Esophagus muscularis mucosa (tissue), 4 donors: Measurements from ENCODE around the gene CHMP2A. TPM values are rescaled to one million over a fixed set of nuclear protein-coding genes. Genes with fewer than 3 reads are reported as not detected.
A peak's percentile ranks its signal among the peaks of the same experiment; 100 is the strongest.

Source experiments
- DNase-seq: peaks from one replicate; pipeline ENCODE4 v3.0.0-alpha.2; 2017; ENCODE audit errors: extremely low spot score
- H3K27ac ChIP-seq, 4 donors: fragments of 200-600 bp; sonication (generic); replicated peaks in 1 of 4; 1 replicate in 3 of 4; 2 replicates in 1 of 4; pipeline ENCODE4 v1.5.1; 2016 to 2019; ENCODE audit warnings: mild to moderate bottlenecking in 1 of 4
- H3K27me3 ChIP-seq, 4 donors: fragments of 200-600 bp; sonication (generic); one replicate each; pipeline versions ENCODE4 v1.5.1 to v1.6.0; 2016 to 2019
- H3K36me3 ChIP-seq, 4 donors: fragments of 200-600 bp; sonication (generic); one replicate each; pipeline ENCODE4 v1.5.1; 2016 to 2019
- H3K4me1 ChIP-seq, 4 donors: fragments of 200-600 bp; sonication (generic); one replicate each; pipeline ENCODE4 v1.5.1; 2016 to 2019
- H3K4me3 ChIP-seq, 4 donors: fragments of 200-600 bp; sonication (generic); 1 replicate in 2 of 4; 2 replicates in 2 of 4; pipeline ENCODE4 v1.5.1; 2016 to 2019; ENCODE audit warnings: mild to moderate bottlenecking in 4 of 4, moderate library complexity in 1 of 4
- H3K9me3 ChIP-seq, 4 donors: fragments of 200-600 bp; sonication (generic); 1 replicate in 3 of 4; 2 replicates in 1 of 4; pipeline ENCODE4 v1.5.1; 2016 to 2019
- EP300 ChIP-seq: sonication (generic); formaldehyde crosslinking; IDR thresholded peaks from one replicate; pipeline ENCODE4 v1.6.1; 2017; ENCODE audit warnings: antibody characterized with exemption
- POLR2A ChIP-seq: fragments of 450-650 bp; IDR thresholded peaks from one replicate; pipeline ENCODE4 v1.6.1; 2017; ENCODE audit warnings: antibody characterized with exemption, moderate library complexity, mild to moderate bottlenecking, low read depth
- POLR2AphosphoS5 ChIP-seq, 2 donors: sonication (generic); formaldehyde crosslinking; IDR thresholded peaks; one replicate each; pipeline ENCODE4 v1.6.1; 2017; ENCODE audit warnings: antibody characterized with exemption in 2 of 2
- WGBS: methylation state at CpG from one replicate; pipeline ENCODE4 v1.1.5; 2018; 5-methylcytosine and 5-hydroxymethylcytosine counted together
- intact Hi-C: fragments of 100-400 bp; cut with DNase I; formaldehyde crosslinking; loops from one replicate; pipeline ENCODE4 v1.15.1; 2023
- total RNA-seq, 4 donors: library from RNA; depleted of rRNA; stranded (reverse); fragments of >200 nt; gene quantifications; one replicate each; pipeline versions ENCODE4 v1.1.0 to v1.2.1, GENCODE V29; 2016
- TF ChIP-seq, protein P1 (sequence below), 3 experiments: fragments of 200-600 bp in 2 of 3; fragments of 450-650 bp in 1 of 3; sonication (generic) in 2 of 3; IDR thresholded peaks; one replicate each; pipeline ENCODE4 v1.5.1; 2017 to 2019; ENCODE audit warnings: antibody characterized with exemption in 3 of 3, mild to moderate bottlenecking in 2 of 3, moderate library complexity in 1 of 3

CHMP2A gene
- total RNA-seq, 4 donors from 2014 or later: 124 to 145 (median 141) TPM

DNA sequence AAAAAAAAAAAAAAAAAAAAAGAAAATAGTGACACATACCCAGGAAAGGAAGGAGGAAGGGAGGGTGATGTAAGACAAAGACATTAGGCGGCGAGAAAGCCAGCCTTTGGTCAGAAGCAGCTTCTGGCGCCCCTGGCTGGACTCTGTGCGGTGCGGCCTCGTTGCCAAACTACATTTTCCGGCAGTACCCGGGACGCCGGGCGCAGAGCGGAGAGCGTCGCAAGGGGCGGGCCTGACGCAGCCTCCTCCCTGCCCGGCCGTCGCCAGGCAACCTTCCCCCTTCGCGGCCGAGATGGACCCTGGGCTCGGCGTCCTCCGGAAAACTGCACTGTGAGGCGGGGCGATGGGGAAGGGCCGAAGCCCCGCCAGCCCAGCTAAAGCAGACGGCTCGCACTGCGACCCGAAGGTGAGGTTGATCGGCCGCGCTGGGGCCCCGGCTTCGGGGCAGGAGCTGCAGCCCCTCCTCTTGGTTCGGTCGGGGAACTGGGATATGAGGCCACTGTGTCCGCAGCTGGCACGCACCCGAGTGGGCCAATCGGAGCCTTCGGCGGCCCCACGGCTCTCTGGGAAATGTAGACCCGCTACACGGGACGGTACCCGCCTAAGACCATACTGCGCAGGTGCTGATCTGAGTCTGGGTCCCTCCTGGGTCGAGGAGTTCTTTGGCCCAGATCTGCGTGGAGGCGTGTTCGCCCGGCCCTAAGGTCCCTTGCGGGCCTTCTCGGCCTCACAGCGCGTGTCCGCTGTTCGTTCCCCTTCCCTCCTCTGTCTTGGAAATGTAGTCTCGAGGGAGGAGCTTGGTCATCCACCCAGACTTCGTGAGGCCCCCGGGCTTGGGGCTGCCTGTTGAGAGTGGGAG is 20.5 kb upstream of the CHMP2A start:
- TF ChIP-seq, protein P1, sequence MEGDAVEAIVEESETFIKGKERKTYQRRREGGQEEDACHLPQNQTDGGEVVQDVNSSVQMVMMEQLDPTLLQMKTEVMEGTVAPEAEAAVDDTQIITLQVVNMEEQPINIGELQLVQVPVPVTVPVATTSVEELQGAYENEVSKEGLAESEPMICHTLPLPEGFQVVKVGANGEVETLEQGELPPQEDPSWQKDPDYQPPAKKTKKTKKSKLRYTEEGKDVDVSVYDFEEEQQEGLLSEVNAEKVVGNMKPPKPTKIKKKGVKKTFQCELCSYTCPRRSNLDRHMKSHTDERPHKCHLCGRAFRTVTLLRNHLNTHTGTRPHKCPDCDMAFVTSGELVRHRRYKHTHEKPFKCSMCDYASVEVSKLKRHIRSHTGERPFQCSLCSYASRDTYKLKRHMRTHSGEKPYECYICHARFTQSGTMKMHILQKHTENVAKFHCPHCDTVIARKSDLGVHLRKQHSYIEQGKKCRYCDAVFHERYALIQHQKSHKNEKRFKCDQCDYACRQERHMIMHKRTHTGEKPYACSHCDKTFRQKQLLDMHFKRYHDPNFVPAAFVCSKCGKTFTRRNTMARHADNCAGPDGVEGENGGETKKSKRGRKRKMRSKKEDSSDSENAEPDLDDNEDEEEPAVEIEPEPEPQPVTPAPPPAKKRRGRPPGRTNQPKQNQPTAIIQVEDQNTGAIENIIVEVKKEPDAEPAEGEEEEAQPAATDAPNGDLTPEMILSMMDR (IDR thresholded peaks at IDR 0.05): peak in 1 of 3 experiments; percentile 24
- peak; percentile 84 to 89 for TF ChIP-seq POLR2AphosphoS5 (IDR thresholded peaks at IDR 0.05)
- no peak for TF ChIP-seq EP300
- peak; percentile 53 for TF ChIP-seq POLR2A
- DNase-seq: peak; percentile 97
- peaks cover 0 to 21% (median 10%) of the 10 kb centered on the region in 4 donors for H3K36me3 ChIP-seq
- peak overlapping the region; percentile 82 to 90 (median 84) for H3K4me3 ChIP-seq
- peaks cover 26 to 70% (median 51%) of the 10 kb centered on the region in 4 donors for H3K4me1 ChIP-seq
- H3K27ac ChIP-seq: peak overlapping the region; percentile 91 to 99 (median 96)
- no peaks in the 10 kb centered on the region for H3K9me3 ChIP-seq
- no peaks in the 10 kb centered on the region for H3K27me3 ChIP-seq
- intact Hi-C loops: no loop called here
- WGBS: 0% methylated on average over 29 of the region's 66 CpGs

DNA sequence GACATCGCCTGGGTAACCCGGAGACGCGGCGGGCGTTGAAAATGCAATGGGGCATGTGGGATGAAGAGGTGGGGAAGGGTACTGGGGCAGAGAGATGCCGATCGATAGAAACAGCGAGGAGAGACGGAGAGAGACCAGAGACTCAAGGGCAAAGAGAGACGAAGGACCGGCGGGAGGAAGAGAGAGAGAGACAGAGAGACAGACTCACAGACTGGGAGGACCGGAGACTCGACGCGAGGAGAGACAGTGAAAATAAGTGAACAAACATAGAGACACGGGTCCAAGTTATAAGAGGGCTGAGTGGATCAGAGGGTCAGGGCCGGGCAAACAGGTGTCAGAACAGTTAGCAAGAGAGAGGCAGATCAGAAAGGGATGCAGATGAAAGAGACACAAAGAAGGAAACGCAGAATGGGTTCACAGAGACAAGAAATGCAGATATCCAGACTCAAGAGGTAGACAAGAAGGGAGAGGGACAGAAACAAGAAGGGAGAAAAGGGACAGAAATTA is 18.8 kb upstream of the CHMP2A start:
- Histone ChIP-seq H3K27me3 (no peaks in the 10 kb centered on the region), H3K4me1 (peaks cover 26 to 60% (median 50%) of the 10 kb centered on the region in 4 donors), H3K27ac (peak overlapping the region; percentile 91 to 99 (median 96)), H3K36me3 (peaks cover 0 to 38% (median 23%) of the 10 kb centered on the region in 4 donors), H3K9me3 (no peaks in the 10 kb centered on the region), H3K4me3 (peak overlapping the region; percentile 64 to 87 (median 67))
- intact Hi-C loops: no loop called here
- TF ChIP-seq POLR2A: no peak
- TF ChIP-seq EP300: no peak
- no peak for TF ChIP-seq POLR2AphosphoS5 (IDR thresholded peaks at IDR 0.05)
- TF ChIP-seq, protein P1 (IDR thresholded peaks at IDR 0.05): no peak
- DNase-seq: no peak
- WGBS: under 1% methylated on average over 20 of the region's 20 CpGs

DNA sequence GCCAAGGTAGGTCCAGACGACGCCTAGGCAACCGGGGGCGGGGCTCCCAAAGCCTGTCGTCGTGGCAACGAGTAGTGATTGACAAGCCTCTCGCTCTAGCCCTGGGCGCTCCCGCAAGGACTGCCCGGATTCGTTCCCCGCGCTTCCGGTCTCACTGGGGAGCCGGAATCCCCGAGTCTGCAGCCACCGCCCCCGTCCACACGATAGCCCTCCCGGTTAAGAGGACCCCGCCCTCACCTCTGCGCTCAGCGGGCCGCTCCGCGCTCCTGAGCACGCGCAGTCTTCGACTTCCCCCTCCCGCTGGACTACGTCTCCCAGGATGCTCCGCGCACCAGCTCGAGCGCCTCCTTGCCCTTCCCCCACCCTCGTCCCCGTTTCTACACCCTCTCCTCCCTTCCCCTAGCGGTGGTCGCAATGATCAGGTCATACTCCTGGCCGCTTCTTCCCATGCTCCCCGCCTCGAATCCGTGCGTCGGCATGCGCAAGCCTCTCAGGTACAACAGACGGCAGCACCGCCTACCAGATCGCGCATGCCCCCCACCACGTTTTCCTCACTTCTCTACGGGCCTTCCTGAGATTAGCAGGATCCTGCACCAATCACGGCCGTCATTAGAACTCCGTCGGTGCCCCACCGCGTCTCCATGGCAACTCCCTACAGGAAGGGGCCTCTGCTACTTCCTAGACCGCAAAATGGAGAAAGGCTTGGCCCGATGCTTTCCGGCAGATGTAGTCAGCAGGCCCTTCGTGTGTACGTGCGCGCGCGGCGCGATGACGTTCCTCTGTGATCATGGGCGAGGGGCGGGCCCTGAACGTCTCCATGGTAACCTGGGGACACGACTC is 18.1 kb upstream of the CHMP2A start, which contains the start of gene MZF1:
MZF1 (minus strand) TSS at position 518 of the 840 bp plus-strand sequence. CDS start 1,946 bp downstream, outside the sequence.
- intact Hi-C loops: no loop called here
- WGBS: 0% methylated on average over 58 of the region's 75 CpGs
- Histone ChIP-seq H3K4me1 (peaks cover 26 to 53% (median 45%) of the 10 kb centered on the region in 4 donors), H3K36me3 (peaks cover 0 to 32% (median 25%) of the 10 kb centered on the region in 4 donors), H3K9me3 (no peaks in the 10 kb centered on the region), H3K27me3 (no peaks in the 10 kb centered on the region), H3K4me3 (peak within 1 kb of the TSS; percentile 64 to 87 (median 67)), H3K27ac (peak within 1 kb of the TSS; percentile 91 to 99 (median 96))
- TF ChIP-seq POLR2AphosphoS5 (IDR thresholded peaks at IDR 0.05) (peak; percentile 78 to 92), EP300 (no peak), POLR2A (peak; percentile 33)
- TF ChIP-seq, protein P1 (IDR thresholded peaks at IDR 0.05): peak in 2 of 3 experiments; percentile 17 to 20
- peak; percentile 100 for DNase-seq

DNA sequence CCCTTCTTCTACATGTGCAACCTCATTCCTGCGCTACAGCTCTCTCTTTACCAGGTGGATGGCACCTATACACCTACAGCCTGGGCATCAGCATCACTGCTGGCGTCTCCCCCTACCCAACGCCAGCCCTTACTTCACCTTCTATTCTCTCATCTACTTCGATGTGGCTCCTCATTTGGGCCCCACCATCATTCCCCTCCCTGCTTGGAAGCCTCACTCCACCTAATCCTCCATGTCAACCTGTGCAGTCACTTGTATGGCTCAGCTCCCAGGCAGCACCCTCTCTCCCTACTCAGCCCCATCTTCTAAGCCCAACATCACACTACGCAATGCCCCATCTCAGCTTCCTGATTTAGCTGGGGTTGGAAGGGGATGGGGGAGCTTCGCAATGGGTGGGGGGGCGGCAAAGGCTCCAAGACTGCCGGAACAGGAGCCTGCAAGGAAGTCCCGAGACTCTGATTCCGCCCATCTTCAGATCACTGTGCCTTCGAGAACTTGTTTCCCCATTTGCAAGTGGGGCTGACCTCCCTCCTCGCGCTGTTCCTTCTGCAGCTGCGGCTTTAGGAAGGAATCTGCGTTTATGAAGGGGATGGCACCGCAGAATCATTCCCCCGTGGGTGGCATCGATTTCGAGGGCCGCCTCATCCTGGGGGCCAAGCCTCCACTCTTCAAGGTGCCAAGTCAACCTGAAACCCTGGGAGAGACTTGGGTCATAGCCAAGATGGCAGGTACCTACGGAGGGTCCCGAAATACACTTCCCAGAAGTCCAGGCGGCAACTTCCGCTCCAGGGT is 17.3 kb upstream of the CHMP2A start:
- peaks cover 0 to 35% (median 27%) of the 10 kb centered on the region in 4 donors for H3K36me3 ChIP-seq
- H3K27ac ChIP-seq: peak overlapping the region; percentile 91 to 99 (median 96)
- TF ChIP-seq POLR2AphosphoS5 (IDR thresholded peaks at IDR 0.05) (peak in 1 of 2 donors; percentile 85), POLR2A (no peak), EP300 (no peak)
- no peaks in the 10 kb centered on the region for H3K9me3 ChIP-seq
- peaks cover 26 to 45% (median 38%) of the 10 kb centered on the region in 4 donors for H3K4me1 ChIP-seq
- 36% methylated on average over 23 of the region's 24 CpGs for WGBS
- H3K27me3 ChIP-seq: no peaks in the 10 kb centered on the region
- intact Hi-C loops: no loop called here
- no peak for DNase-seq
- H3K4me3 ChIP-seq: peak overlapping the region; percentile 64 to 87 (median 67)
